ENCODE data around the gene TACC2. TPM values are rescaled to one million over a fixed set of nuclear protein-coding genes. Genes with fewer than 3 reads are reported as not detected.

TACC2 gene
- total and polyA plus RNA-seq, 4 donors: 43.3 to 309 (median 127) TPM

DNA sequence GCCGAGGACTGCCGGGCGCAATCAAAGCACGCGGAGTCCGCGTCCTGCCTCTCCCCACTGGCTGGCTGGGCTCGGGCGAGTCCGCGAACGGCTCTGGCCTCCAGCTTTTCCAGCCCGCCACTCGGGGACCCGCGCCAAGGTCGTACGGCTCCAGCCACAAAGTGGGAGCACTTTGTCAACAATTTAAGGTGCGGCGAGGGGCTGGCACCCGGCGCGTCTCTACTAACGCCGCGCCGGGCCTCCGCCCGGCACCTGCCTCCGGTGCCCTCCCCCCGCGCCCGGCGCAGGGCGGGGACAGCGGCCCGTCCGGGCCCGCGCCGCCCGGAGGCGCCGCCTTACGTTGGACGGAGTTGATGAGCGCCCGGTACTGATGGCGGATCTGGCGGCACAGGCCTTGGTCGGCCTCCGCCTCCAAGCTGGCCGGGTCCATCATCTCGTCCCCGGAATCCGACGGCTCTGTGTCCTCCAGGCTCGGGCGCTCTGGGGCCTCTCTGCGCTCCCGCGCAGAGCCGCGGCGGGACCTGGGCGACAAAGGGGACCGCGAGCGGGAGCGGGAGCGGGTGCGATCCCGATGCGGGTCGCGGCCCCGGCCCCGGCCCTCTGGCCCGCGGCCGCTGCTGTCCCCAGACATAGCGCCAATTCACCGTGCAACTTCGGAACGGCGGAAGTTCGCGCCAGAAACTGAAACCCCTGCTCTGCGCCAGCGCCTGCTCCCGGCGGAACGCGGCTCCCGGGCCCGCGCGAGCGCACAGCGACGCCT, 14.2 kb upstream of the TACC2 start, which contains the start of gene NSMCE4A:
Gene NSMCE4A, minus strand, starts transcription at position 683 of the 760 bp plus-strand sequence. Its CDS starts 52 bp downstream, at position 631.
- H3K9me3 ChIP-seq (ENCODE audit: control insufficient read depth in 4 of 4, insufficient read depth in 3 of 4, low read length in 3 of 4): no peaks in the 10 kb centered on the region
- TF ChIP-seq, protein P1, sequence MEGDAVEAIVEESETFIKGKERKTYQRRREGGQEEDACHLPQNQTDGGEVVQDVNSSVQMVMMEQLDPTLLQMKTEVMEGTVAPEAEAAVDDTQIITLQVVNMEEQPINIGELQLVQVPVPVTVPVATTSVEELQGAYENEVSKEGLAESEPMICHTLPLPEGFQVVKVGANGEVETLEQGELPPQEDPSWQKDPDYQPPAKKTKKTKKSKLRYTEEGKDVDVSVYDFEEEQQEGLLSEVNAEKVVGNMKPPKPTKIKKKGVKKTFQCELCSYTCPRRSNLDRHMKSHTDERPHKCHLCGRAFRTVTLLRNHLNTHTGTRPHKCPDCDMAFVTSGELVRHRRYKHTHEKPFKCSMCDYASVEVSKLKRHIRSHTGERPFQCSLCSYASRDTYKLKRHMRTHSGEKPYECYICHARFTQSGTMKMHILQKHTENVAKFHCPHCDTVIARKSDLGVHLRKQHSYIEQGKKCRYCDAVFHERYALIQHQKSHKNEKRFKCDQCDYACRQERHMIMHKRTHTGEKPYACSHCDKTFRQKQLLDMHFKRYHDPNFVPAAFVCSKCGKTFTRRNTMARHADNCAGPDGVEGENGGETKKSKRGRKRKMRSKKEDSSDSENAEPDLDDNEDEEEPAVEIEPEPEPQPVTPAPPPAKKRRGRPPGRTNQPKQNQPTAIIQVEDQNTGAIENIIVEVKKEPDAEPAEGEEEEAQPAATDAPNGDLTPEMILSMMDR (IDR thresholded peaks at IDR 0.05; ENCODE audit: control extremely low read depth, extremely low read depth): peak; percentile 33
- peaks cover 6 to 12% (median 6%) of the 10 kb centered on the region in 5 donors for H3K4me1 ChIP-seq (ENCODE audit: control insufficient read depth in 5 of 5, insufficient read depth in 5 of 5, low read length in 5 of 5)
- ATAC-seq (ENCODE audit: insufficient read depth, low FRiP score) (peak; percentile 91), DNase-seq (peak; percentile 84 to 90 (median 85))
- H3K27ac ChIP-seq (ENCODE audit: low read depth in 1 of 2, low read length in 1 of 2): peak within 1 kb of the TSS; percentile 92 to 99
- peak within 1 kb of the TSS; percentile 55 to 69 for H3K9ac ChIP-seq (ENCODE audit: insufficient read depth in 1 of 2, low read length in 2 of 2)
- H3K27me3 ChIP-seq (ENCODE audit: control insufficient read depth in 3 of 3, insufficient read depth in 3 of 3, low read length in 2 of 3): no peaks in the 10 kb centered on the region
- 0% methylated on average over 91 to 101 of the region's 101 CpGs for WGBS, 2 donors
- H3K36me3 ChIP-seq (ENCODE audit: control insufficient read depth in 4 of 4, insufficient read depth in 4 of 4, low read length in 4 of 4): peaks cover 0 to 8% (median 5%) of the 10 kb centered on the region in 4 donors
- peak within 1 kb of the TSS; percentile 70 for H3K4me3 ChIP-seq

DNA sequence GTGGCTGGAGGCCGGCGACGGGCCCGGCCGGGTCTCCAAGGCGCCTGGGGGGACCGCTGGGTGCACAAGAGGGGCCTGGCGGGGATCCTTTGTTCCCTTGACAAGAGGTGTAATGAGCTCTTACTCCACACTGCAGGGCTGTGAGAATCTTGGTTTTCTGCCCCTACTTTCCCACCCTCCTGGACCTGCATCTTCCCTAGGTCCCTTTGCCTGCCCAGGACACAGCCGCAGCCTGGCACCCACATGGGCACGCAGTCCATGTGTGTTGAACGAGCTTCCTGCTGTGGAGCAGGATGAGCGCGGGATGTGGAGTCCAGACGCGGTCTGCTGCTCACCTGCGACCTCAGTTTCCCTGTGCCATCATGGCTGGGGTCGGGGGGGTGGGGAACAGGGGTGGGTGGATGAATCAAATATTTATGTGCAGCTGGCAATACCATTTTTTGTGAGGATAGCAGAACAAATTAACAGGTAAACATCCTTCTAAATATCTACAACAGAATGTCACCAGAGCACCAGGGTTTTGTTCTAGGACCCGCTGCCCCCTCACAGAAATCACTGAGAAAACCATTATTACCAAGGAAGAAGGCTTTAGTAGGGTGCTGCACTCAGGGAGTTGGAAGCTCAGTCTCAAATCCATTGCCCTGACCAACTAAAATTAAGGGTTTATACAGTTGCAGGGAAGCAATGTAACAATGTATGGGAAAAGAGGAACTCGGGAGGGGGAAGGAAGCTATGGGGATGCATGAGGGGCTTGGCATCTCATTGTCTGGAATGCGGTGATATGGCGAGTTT, 13.5 kb upstream of the TACC2 start:
- TF ChIP-seq, protein P1 (IDR thresholded peaks at IDR 0.05; ENCODE audit: control extremely low read depth, extremely low read depth): no peak
- peak overlapping the region; percentile 70 for H3K4me3 ChIP-seq
- no peaks in the 10 kb centered on the region for H3K9me3 ChIP-seq (ENCODE audit: control insufficient read depth in 4 of 4, insufficient read depth in 3 of 4, low read length in 3 of 4)
- 35 to 40% methylated on average over 21 of the region's 21 CpGs for WGBS, 2 donors
- H3K4me1 ChIP-seq (ENCODE audit: control insufficient read depth in 5 of 5, insufficient read depth in 5 of 5, low read length in 5 of 5): peaks cover 6 to 12% (median 6%) of the 10 kb centered on the region in 5 donors
- no peak for DNase-seq
- H3K36me3 ChIP-seq (ENCODE audit: control insufficient read depth in 4 of 4, insufficient read depth in 4 of 4, low read length in 4 of 4): peaks cover 0 to 6% (median 5%) of the 10 kb centered on the region in 4 donors
- H3K9ac ChIP-seq (ENCODE audit: insufficient read depth in 1 of 2, low read length in 2 of 2): peak overlapping the region in 1 of 2 donors; percentile 69
- H3K27me3 ChIP-seq (ENCODE audit: control insufficient read depth in 3 of 3, insufficient read depth in 3 of 3, low read length in 2 of 3): no peaks in the 10 kb centered on the region
- ATAC-seq (ENCODE audit: insufficient read depth, low FRiP score): no peak
- H3K27ac ChIP-seq (ENCODE audit: low read depth in 1 of 2, low read length in 1 of 2): peak overlapping the region; percentile 92 to 99

DNA sequence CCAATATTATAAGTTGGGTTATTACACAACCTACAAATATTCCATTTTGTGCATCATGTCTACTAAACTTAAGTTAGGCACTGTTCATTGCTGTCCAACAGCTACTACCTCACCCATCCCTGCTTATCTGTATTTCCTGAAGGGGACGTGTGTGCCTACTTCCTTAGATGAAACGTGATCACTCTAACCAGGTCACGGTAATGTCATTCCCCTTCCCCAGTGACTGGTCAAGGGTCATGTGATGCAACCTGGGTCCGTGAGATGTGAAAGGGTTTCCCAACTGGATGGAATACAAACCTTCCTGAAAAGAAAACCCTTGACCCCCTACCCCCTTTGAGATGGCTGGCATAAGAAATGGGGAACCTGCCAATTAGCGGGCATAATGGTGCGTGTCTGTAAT, 12.4 kb upstream of the TACC2 start:
- TF ChIP-seq, protein P1 (IDR thresholded peaks at IDR 0.05; ENCODE audit: control extremely low read depth, extremely low read depth): no peak

More for the DNA sequence above, 12.4 kb upstream of the TACC2 start:
- no peak overlapping the region for H3K4me3 ChIP-seq
- no peak for DNase-seq
- no peaks in the 10 kb centered on the region for H3K27me3 ChIP-seq (ENCODE audit: control insufficient read depth in 3 of 3, insufficient read depth in 3 of 3, low read length in 2 of 3)
- peaks cover 0 to 3% (median 3%) of the 10 kb centered on the region in 4 donors for H3K36me3 ChIP-seq (ENCODE audit: control insufficient read depth in 4 of 4, insufficient read depth in 4 of 4, low read length in 4 of 4)
- no peak overlapping the region for H3K9ac ChIP-seq (ENCODE audit: insufficient read depth in 1 of 2, low read length in 2 of 2)
- peaks cover 6 to 12% (median 6%) of the 10 kb centered on the region in 5 donors for H3K4me1 ChIP-seq (ENCODE audit: control insufficient read depth in 5 of 5, insufficient read depth in 5 of 5, low read length in 5 of 5)
- no peak for ATAC-seq (ENCODE audit: insufficient read depth, low FRiP score)
- no peak overlapping the region for H3K27ac ChIP-seq (ENCODE audit: low read depth in 1 of 2, low read length in 1 of 2)
- WGBS, 2 donors: 89 to 92% methylated on average over 6 of the region's 6 CpGs
- no peaks in the 10 kb centered on the region for H3K9me3 ChIP-seq (ENCODE audit: control insufficient read depth in 4 of 4, insufficient read depth in 3 of 4, low read length in 3 of 4)

Measured in lung (tissue), 12 donors.